ENCODE measurements around the gene RAB8B.

- TF ChIP-seq CTCF (IDR thresholded peaks at IDR 0.05) (no peak), POLR2A (IDR thresholded peaks at IDR 0.05; ENCODE audit: low read depth) (no peak)
Observed at GRCh38 chr15:63299943-63300575, 110.7 kb downstream of the RAB8B start.
